Stomach (tissue), 4 donors: Measurements from ENCODE around the gene CCNK.

ENCODE experiments used
- CTCF ChIP-seq, 7 experiments: fragments of 450-650 bp in 4 of 7; fragments of 200-600 bp in 3 of 7; sonication (generic) in 3 of 7; IDR thresholded peaks; one replicate each; pipeline ENCODE4 v1.5.1; 2016 to 2019; ENCODE audit warnings: antibody characterized with exemption in 7 of 7, control low read depth in 2 of 7, mild to moderate bottlenecking in 1 of 7
- EP300 ChIP-seq: sonication (generic); formaldehyde crosslinking; IDR thresholded peaks from one replicate; pipeline ENCODE4 v1.6.1; 2017; ENCODE audit warnings: antibody characterized with exemption
- POLR2A ChIP-seq, 4 donors: fragments of 450-650 bp; IDR thresholded peaks; one replicate each; pipeline ENCODE4 v1.6.1; 2016; ENCODE audit warnings: antibody characterized with exemption in 4 of 4, control low read depth in 2 of 4, mild to moderate bottlenecking in 1 of 4, moderate library complexity in 1 of 4
- POLR2AphosphoS5 ChIP-seq, 3 donors: sonication (generic); formaldehyde crosslinking; IDR thresholded peaks; one replicate each; pipeline ENCODE4 v1.6.1; 2016; ENCODE audit warnings: antibody characterized with exemption in 3 of 3

GRCh38 chr14:99515301-99516155, 34.3 kb downstream of the CCNK start:
- TF ChIP-seq CTCF (IDR thresholded peaks at IDR 0.05) (no peak), POLR2A (IDR thresholded peaks at IDR 0.05) (no peak), POLR2AphosphoS5 (IDR thresholded peaks at IDR 0.05) (no peak), EP300 (no peak)
